Measurements from ENCODE around the gene ISCU.

- no peak for TF ChIP-seq CTCF (IDR thresholded peaks at IDR 0.05)
- no peak for TF ChIP-seq POLR2A (IDR thresholded peaks at IDR 0.05)
These were observed 6.2 kb downstream of the ISCU start for GRCh38 chr12:108568338-108569154.
